DMS79 (cell line): ENCODE results near the gene C11orf65.

Source experiments
- DNase-seq: peaks from one replicate; lab custom pipeline; 2025; lab: John Stamatoyannopoulos, UW

Gene C11orf65, protein sequence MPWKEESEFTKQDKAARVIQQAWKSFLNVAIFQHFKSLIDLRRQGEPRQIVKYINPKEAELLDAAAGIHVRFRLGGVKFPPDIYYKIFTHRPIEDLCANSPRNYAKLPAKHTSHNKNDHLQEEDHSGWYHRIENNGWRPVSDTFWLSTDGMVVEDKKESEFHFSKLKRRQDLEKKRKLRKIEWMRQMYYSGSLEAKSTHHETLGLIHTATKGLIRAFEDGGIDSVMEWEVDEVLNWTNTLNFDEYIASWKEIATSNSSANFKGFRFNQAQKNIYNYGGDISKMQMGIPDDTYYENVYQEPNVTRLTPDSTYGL

DNA sequence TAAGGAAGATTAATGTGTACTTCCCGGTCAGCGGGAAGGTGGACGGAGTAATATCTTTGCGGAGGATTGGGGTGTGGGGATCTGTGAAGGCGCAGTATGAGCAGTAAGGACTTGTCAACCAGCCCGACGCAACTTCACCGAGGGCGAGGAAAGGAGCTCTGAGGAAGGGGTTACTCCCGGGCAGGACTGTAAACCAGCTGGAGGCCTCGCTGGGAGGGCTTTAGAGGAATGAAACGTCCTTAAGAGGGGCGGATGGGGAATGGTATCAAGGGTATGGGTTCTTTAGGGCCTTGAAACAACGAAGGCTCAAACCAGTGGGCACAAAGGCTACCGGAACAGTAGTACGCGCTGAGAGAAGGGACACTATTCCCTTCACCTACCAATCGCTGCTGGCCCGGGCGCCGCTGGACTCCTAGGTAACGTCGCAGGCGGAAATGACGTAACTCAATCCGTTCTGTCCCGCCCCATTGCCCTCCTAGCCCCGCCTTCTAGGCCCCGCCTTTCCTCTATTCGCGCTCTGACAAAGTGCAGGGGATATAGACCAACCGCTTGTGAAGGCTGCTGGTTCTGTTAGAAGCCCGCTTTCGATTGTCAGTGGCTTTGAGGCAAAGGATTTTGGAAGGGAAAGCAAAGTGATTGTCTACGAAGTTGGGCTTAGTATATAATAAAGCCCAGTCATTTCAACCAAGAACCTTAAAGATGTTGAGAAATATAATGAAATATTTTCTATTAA, at the start of gene C11orf65:
Gene C11orf65, minus strand, starts transcription at position 439 of the 733 bp plus-strand sequence. CDS start 5,970 bp downstream, outside the sequence.
- peak; percentile 96 for DNase-seq

DNA sequence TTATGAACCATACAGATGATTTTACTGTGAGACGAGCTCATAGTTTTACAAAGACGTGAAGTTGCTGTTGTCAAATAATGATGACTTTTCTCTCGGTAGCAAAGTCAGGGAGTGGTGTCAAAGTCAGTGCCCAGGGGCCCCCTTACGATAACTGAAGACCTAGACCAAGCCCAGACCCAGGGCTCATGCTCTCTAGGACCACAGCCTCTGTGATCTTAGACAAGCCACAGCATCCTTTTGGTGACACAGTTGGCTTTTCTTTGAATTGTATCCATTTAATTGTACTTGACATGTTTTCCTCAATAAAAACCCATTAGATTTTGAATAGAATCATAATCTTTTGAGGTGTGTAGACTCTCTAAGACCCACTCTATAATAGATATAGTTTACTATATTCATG, 48.8 kb upstream of the C11orf65 start:
- no peak for DNase-seq

DNA sequence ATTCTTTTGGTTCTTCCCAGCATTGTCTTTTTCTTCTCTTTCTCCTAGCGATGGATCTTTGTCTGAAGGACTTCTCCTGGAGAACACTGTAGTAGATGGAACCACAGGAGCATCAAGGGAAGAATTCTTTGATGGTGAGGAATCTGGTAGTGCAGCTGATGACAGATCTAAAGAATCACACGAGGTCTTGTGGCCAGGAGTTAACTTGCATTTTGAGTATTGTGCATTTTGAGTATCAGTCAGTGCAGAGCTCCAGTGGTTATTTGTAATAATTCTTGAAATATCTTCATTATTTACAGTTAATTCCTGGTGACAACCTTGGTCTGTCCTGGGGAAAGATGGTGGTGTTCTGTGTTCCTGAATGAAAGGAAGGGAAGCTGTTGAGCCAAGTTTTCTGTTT, 45.4 kb upstream of the C11orf65 start:
- no peak for DNase-seq

DNA sequence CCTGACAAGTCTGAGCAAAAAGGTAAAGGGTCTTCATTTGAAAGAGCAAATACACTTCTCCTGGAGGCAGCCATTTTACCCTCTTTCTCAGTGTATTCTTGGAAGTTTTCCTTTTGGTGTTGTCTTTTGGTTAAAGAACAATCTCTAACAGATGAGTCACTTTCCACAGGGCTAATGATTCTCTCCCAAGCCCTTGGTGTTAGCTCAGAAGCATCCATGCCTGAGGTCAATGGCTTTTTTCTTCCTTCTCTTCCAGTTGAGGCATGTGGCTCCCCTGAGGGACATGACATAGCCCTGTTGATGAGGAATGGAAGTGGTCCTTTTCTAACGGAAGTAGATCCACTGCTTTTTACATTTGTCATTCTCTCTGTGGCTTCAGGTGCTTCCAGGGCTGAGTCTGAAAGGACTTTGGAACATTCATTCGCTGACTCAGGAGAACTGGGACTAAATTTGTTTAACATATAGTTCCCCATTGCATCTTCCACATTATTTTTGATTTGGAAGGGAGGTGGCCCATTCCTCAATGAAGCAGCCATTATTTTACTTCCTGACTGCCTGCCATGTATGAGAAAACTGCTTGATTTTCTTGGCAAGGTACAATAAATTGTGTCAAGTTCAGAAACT, 44.6 kb upstream of the C11orf65 start:
- DNase-seq: no peak

DNA sequence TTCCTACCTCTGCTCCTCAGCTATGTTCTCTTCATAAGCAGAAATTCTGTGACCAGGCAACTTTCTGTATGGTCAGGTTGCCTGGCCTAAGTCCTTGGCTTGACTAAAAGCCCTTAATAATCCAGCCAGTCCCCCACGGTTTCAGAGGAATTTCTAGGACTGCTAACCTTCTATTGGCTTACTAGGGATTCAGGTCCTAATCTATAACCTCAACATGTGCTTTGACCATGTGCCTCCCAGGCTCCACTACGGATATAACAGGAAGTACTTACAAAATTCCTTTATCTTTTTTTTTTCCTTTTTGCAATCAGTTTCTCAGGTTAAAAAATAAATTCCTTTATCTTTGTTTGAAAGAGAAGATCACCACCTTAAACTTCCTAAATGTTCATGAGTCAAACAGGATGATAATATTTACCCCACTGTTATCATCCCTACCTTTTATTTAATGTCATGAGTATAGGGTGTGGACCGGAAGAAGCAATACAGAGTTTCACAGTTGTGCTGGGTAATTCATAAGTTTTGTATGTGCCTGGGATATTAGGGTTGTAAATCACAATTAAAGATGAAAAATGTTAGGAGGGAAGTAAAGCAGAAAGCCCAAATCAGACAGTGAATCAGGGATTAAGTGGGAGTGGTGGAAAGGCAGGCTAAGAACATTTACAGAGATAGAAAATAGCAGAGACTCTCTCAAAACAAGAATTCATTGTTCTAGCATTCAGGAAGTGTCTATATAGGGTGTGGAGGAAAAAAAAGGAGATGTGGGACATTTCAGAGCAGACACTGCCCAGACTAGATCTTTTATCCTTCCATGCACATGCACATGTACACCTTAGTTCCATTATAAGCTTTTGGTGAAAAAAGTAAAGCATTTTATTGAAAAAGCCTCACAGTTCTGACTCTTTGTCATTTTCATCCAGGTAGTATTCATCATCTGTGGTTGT, 41.6 kb upstream of the C11orf65 start:
- no peak for DNase-seq

DNA sequence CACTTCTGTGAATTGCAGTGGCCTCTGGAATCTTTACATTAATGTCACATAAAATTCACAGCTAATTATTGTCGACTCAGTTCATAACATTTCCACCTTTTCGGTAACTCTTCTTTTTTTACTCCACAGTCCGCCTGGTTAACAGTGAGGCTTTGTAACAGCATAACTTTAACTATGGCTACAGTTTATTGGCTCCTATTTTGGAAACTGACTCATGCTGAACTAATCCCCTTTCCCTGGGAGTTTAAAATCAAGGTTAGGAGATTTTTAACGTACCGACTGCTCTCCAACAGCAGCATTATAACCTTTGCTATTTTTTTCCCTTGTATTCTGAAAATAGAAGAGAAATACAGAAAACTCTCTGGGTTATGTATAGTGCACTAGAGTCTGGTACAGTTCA, 34.1 kb upstream of the C11orf65 start:
- no peak for DNase-seq

DNA sequence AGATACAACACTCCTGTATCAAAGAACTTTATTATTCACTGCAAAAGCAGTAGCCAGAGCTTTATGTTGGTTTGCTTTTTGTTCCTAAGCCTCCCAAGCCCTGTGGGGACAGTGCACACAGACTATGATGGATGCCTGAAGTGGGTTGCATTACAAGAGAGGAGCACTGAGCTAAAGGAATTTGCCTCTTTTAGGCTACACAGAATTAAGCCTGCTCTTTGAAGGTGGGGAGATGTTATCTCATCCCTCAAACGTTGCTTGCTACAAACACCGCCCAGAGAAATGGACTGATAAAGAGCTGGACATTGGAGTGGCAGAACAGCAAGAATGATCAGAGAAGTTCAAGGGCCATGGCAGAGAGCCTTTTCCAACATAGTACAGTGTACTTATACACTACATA, 33.4 kb upstream of the C11orf65 start:
- no peak for DNase-seq

DNA sequence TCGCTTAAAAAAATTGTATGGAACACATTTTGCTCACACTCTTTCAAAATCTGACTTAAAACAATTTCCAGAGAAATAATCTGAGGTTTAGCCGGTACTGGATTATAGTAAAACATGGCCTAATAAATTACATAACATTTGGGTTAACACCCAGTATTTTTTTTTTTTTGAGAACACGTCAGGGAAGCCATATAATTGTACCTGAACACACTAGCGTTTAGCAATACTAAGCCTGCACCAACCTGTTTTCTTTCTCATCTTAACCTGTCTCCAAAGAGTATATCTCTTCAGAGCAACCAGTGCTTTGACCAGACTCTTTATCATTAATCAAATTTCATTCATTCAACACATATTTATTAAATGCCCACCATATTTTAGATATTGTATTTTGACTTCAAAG, 32.8 kb upstream of the C11orf65 start:
- no peak for DNase-seq

DNA sequence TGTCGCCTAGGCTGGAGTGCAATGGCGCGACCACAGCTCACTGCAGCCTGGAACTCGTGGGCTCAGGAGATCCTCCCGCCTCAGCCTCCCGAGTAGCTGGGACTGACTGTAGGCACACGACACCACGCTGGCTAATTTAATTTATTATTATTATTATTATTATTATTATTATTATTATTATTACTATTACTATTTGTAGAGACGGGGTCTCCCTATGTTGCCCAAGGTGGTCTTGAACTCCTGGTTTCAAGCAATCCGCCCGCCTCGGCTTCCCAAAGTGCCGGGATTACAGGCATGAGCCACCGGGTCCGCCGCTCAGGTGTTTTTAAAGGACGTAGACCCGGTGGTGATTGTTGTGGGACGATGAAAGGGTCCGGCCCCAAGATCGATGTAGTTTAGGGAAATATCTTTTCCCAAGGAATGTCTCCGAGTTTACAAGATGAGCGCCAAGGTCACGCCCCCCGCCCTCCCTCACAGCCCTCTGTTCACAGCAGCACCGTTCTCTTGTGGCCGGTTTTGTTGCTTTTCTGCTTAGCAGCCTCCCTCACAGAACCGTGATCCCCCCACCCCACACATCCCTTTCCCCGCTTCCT, 31.6 kb upstream of the C11orf65 start:
- DNase-seq: no peak

DNA sequence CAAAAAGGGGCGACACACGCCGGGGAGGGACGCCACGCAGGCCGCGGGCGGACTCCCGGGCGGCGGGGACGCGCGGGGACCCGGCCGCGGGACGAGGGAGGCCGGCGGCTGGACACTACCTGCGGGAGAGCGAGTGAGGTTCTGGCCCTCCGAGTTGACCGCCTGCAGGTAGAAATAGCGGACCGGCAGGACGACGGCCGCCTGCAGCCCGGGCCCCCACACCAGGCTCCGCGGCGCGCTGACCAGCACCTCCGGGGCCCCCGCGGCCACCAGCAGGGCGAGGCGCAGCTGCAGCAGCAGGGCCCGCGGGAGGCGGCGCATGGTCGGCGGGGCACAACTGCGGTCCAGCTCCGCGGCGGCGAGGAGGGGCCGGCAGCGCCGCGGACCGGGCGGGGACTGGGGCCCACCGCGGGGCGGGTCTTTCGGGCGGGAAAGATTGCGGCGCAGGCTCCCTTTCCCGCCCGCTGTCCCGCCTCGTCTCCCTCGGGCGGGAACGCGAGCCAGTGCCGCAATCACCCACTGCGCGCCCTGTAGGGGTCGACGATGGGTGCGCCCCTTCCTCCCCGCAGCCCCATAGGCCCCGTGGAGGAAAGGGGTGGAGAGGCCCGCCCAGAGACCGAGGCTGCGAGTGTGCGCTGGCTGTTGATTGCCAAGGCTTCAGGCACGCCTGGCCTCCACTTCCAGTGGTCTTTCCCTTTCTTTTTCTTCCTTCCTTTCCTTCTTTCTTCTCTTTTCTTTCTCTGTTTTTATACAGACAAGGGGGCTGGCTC, 30.9 kb upstream of the C11orf65 start, which contains the start of gene POGLUT3:
Gene POGLUT3, minus strand, starts transcription at position 339 of the 770 bp plus-strand sequence. Its CDS starts 18 bp downstream, at position 321.
- peak; percentile 48 for DNase-seq

DNA sequence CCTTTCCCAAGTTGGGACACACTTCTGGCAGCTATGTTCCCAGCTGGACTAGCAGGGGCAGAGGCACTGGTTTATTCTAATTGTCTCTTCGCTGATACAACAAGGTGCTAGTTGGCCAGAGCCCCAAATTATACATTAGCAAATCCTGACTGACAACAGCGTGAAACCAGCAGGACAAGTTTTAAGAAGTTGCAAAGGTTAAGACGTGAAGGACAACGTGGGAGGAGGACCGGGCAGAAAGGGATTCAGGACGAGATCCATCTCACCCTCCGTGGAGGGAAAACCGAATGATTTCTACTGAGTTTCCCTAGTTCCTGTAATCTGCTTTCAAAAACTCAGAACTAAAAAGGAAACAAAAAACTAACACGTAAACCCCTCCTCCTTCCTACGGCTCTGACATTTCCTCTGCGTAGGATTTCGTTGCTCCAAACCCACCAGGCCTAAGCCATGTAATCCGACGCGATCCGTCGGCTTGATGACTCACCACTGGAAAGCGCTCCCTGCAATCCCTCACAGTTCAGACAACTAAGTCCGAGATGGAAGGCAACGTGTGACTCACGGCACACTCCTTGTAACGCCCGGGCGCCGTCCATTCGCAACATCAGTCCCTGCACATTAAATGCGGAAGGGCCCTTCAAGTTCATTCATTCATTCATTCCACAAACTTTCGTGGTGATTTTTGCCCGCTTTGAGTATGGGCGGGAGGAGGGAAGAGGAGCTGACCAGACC, 30.2 kb upstream of the C11orf65 start:
- peak; percentile 77 for DNase-seq

DNA sequence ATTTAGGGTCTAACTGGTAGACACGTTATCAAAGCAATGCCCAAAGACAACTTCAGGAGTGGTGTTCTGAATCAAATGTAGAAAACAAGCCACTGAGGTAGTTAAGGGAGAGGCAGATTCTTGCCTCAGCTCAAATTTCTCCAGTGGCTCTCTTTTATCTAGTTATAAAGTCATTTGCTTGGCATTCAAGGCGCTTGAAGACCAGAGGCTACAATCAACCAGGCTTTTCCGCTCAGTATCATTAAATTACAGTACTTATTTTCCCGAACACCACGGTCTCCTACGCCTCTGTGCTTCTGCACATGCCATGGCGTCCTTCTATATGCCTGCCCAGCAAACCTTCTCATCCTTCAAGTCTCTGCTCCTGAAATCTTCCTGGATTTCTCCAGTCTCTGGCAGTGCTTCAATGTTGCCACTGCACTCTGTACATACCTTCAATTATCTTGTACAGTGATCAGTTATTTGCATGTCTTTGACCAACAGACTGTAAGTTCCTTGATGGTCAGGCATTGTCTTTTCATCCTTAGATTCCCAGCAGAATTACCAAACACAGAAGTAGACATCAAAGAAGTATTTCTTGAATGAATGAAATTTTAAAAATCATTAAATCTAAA, 29.4 kb upstream of the C11orf65 start:
- no peak for DNase-seq

DNA sequence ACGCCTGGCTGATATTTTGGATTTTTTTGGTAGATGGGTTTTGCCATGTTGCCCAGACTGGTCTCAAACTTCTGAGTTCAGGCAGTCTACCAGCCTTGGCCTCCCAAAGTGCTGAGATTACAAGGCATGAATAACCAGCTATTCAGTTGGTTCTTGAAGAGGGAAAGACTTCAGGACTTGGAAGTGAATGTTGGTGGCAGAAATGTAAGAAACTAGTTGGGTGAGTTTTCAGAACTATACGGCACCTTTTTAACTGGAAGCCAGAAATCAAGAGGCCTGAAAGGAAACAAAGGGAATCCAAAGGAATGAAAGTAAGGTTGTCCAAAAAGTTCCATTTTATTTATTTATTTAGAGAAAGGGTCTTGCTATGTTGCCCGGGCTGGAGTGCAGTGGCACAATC, 28.0 kb upstream of the C11orf65 start:
- DNase-seq: no peak

DNA sequence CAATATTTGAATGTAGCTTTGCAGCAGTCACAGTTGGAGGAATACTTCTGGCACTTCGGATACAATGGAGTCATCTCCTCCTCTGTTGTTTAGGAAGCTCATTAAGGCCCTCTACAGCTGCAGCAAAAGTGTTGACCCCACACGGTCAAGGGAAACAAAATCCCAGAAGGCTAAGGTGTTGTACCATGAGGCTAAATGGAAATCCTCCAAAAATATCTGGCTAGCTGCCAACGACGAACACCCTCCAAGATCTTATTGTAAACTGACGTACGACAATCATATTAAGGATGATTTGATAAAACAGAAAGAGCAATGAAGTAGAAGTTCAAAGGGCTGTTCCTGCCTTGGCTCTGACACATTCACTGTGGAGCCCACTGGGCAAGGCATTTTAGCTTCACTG, 26.9 kb upstream of the C11orf65 start:
- DNase-seq: no peak

DNA sequence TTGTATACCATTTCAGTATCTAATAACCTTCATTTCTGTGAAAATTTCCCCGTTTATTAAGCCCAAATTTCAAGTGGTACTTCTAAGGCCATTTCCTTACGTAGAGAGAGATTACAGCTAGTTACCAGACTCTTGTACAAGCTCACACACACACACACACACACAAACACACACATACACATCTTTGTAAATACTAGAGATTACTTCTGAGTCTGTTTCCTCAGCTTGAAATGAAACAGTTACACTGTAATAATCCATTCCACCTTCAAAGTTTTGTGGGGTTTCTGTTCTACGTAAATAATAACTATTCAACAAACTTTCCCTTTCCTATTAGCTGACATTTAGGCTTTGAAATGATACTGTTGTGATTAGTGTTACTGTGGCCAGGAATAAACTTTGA, 24.6 kb upstream of the C11orf65 start:
- DNase-seq: no peak

DNA sequence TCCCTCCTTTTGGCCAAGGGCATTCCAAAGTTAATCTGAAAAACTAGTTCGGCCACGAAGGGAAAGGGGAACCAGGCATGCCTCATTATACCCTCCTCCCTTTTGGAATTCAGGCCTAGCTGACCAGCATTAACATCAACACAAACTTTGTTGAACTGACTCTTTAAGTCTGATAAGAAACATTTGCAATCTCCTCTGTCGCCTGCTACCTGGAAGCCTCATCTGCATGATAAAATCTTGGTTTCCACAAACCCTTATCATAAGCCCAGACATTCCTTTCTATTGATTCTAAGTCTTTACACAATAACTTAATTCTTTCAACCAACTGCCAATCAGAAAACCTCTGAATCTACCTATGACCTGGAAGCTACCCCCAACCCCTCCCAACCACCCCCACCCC, 19.5 kb upstream of the C11orf65 start:
- no peak for DNase-seq

DNA sequence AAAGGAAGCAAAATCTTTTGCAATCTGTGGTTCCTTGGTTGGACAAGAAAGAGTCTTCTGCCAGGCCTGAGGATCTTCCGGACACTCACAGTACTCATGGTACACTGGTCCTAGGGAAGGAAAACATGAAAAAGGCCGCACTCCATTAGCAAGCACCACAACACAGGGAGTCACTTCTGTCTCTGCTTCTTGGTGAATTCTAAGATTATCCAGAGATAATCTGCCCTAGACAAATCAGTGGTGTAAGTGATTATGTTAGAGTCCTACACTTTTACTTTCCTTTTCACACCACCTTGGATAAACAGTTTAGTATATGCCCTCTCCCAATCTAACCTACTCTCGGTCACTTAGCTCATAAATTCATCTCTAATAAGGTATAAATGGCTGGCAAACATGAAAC, 19.0 kb upstream of the C11orf65 start:
- no peak for DNase-seq

DNA sequence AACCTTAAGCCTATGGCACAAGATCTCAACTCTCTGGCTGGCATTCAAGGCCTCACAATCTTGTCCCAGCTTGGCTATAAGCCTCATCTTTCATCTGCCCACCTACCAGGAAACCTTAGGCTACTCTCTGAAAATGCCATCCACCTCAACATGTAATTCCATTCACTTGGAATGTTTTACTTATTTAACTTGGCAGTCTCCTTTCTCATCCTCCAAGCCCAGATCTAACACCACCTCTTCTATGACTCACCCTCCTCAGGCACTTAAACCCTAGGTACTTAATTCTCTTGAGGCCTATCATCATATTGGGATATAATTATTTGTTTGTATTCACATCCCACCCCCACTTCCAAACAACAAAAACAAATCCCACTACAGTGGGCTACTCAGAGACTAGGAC, 15.8 kb upstream of the C11orf65 start:
- no peak for DNase-seq

DNA sequence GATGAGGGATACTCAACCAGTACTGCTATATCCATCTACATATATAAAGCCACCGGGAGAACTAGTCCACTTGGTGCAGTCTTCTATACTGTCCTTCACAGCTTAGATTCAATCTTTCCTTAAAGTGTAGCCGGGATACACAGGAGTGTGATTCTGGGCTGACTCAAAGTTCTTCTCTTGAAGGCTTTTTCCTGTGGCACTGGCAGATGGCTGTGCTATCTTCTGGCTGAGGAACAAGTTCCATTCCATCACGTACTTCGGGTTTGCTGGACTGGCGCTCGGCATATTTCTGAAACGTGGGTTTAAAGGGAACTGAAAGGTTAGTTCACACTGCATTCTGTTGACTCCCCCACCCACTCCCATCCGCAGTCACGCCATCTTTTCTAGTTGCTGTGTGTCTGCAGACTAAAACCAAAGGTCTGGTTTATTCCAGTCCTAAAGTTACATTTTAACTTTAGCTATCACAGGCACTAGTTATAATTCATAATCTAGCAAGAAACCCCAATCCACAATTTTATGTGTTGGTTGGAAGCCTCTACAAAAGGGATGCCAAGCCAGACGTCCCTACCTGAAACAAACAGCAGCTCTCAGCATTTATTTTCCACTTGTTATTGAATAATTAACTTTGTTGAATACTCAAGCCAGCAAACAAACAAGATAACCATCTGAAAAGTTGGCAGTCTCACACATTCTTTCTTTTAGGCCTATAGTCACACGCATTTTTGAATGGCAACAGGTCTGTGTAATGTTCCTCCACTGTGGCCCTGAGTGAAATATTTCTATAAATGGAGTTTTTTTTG, 7.5 kb upstream of the C11orf65 start:
- no peak for DNase-seq
